ENCODE data around the gene LOXL3.
A peak's percentile ranks its signal among the peaks of the same experiment; 100 is the strongest.

The LOXL3 gene

GRCh38 chr2:74527741-74528140 is 26.0 kb downstream of the LOXL3 start:
- DNase-seq (no peak), ATAC-seq (no peak)
- Mint-ChIP-seq H3K9me3 (peaks cover 0 to 7% of the 10 kb centered on the region in 2 donors), H3K4me1 (peaks cover 53% of the 10 kb centered on the region), H3K27ac (no peak overlapping the region), H3K27me3 (no peaks in the 10 kb centered on the region), H3K4me3 (peak overlapping the region; percentile 84 to 99)

- ATAC-seq (no peak), DNase-seq (no peak)
- H3K9me3 Mint-ChIP-seq: peaks cover 0 to 7% of the 10 kb centered on the region in 2 donors
- no peaks in the 10 kb centered on the region for H3K27me3 Mint-ChIP-seq
- peaks cover 43% of the 10 kb centered on the region for H3K4me1 Mint-ChIP-seq
- no peak overlapping the region for H3K4me3 Mint-ChIP-seq
- H3K27ac Mint-ChIP-seq: peak overlapping the region in 1 of 2 donors; percentile 72
These were observed 27.0 kb downstream of the LOXL3 start for GRCh38 chr2:74526649-74527230.

- no peak within 1 kb of the TSS for H3K4me3 Mint-ChIP-seq
- no peak for ATAC-seq
These were observed 27.8 kb downstream of the LOXL3 start, which contains the start of gene DQX1 for GRCh38 chr2:74525717-74526648. DQX1 (minus strand) TSS chr2:74526231; CDS start chr2:74525729, 502 bp downstream.

GRCh38 chr2:74524955-74525716 is 28.6 kb downstream of the LOXL3 start:
- H3K27me3 Mint-ChIP-seq: peaks cover 5% of the 10 kb centered on the region
- H3K4me1 Mint-ChIP-seq: peaks cover 31% of the 10 kb centered on the region
- ATAC-seq: no peak
- no peak overlapping the region for H3K27ac Mint-ChIP-seq
- H3K4me3 Mint-ChIP-seq: no peak overlapping the region
- DNase-seq: no peak
- peaks cover 0 to 7% of the 10 kb centered on the region in 2 donors for H3K9me3 Mint-ChIP-seq

More at GRCh38 chr2:74525717-74526648, 27.8 kb downstream of the LOXL3 start, which contains the start of gene DQX1:
- peaks cover 0 to 7% of the 10 kb centered on the region in 2 donors for H3K9me3 Mint-ChIP-seq
- peak within 1 kb of the TSS in 1 of 2 donors; percentile 72 for H3K27ac Mint-ChIP-seq
- H3K27me3 Mint-ChIP-seq: no peaks in the 10 kb centered on the region
- peaks cover 36% of the 10 kb centered on the region for H3K4me1 Mint-ChIP-seq
- DNase-seq: no peak

- H3K27ac Mint-ChIP-seq: no peak overlapping the region
- H3K27me3 Mint-ChIP-seq: peaks cover 16% of the 10 kb centered on the region
- no peak for DNase-seq
- ATAC-seq: no peak
- H3K4me1 Mint-ChIP-seq: peaks cover 30% of the 10 kb centered on the region
- H3K9me3 Mint-ChIP-seq: peaks cover 0 to 7% of the 10 kb centered on the region in 2 donors
- H3K4me3 Mint-ChIP-seq: no peak overlapping the region
These were observed 29.7 kb downstream of the LOXL3 start for GRCh38 chr2:74524005-74524404.

- DNase-seq (no peak), ATAC-seq (no peak)
- peaks cover 15% of the 10 kb centered on the region for H3K4me1 Mint-ChIP-seq
- no peak overlapping the region for H3K4me3 Mint-ChIP-seq
- peaks cover 0 to 7% of the 10 kb centered on the region in 2 donors for H3K9me3 Mint-ChIP-seq
- H3K27me3 Mint-ChIP-seq: peaks cover 31% of the 10 kb centered on the region
- H3K27ac Mint-ChIP-seq: no peak overlapping the region
These were observed 31.2 kb downstream of the LOXL3 start for GRCh38 chr2:74522516-74522915.

GRCh38 chr2:74516650-74517049 is 37.1 kb downstream of the LOXL3 start:
- DNase-seq (no peak), ATAC-seq (no peak)
- Mint-ChIP-seq H3K4me3 (peak overlapping the region; percentile 81 to 87), H3K27ac (no peak overlapping the region), H3K4me1 (peaks cover 19% of the 10 kb centered on the region), H3K9me3 (no peaks in the 10 kb centered on the region), H3K27me3 (peaks cover 85% of the 10 kb centered on the region)

- ATAC-seq: peak; percentile 81
These were observed 37.6 kb downstream of the LOXL3 start for GRCh38 chr2:74515981-74516633.

GRCh38 chr2:74515271-74515980 is 38.3 kb downstream of the LOXL3 start:
- ATAC-seq (peak; percentile 21), DNase-seq (no peak)
- Mint-ChIP-seq H3K9me3 (no peaks in the 10 kb centered on the region), H3K27ac (no peak overlapping the region), H3K4me3 (peak overlapping the region; percentile 81 to 85), H3K27me3 (peaks cover 95% of the 10 kb centered on the region), H3K4me1 (peaks cover 26% of the 10 kb centered on the region)

More at GRCh38 chr2:74515981-74516633, 37.6 kb downstream of the LOXL3 start:
- H3K9me3 Mint-ChIP-seq: no peaks in the 10 kb centered on the region
- peak; percentile 77 to 84 for DNase-seq
- peaks cover 20% of the 10 kb centered on the region for H3K4me1 Mint-ChIP-seq
- H3K27ac Mint-ChIP-seq: peak overlapping the region in 1 of 2 donors; percentile 79
- H3K4me3 Mint-ChIP-seq: peak overlapping the region; percentile 81 to 87
- peaks cover 90% of the 10 kb centered on the region for H3K27me3 Mint-ChIP-seq

- no peak for DNase-seq
- ATAC-seq: peak; percentile 26
- peaks cover 95% of the 10 kb centered on the region for H3K27me3 Mint-ChIP-seq
- H3K9me3 Mint-ChIP-seq: no peaks in the 10 kb centered on the region
- H3K4me1 Mint-ChIP-seq: peaks cover 28% of the 10 kb centered on the region
- peak within 1 kb of the TSS; percentile 81 to 85 for H3K4me3 Mint-ChIP-seq
- H3K27ac Mint-ChIP-seq: no peak within 1 kb of the TSS
These were observed 39.1 kb downstream of the LOXL3 start, which contains the start of gene TLX2 for GRCh38 chr2:74514368-74515270. TLX2 (plus strand) TSS chr2:74514450; CDS start chr2:74514807, 357 bp downstream.

- Mint-ChIP-seq H3K4me3 (peak overlapping the region; percentile 58 to 65), H3K27me3 (peaks cover 90% of the 10 kb centered on the region), H3K4me1 (peaks cover 28% of the 10 kb centered on the region), H3K27ac (no peak overlapping the region), H3K9me3 (no peaks in the 10 kb centered on the region)
- ATAC-seq: peak; percentile 47
- DNase-seq: peak in 1 of 2 donors; percentile 49
These were observed 40.0 kb downstream of the LOXL3 start for GRCh38 chr2:74513605-74514367.

- H3K4me1 Mint-ChIP-seq: peaks cover 36% of the 10 kb centered on the region
- ATAC-seq (no peak), DNase-seq (no peak)
- peaks cover 88% of the 10 kb centered on the region for H3K27me3 Mint-ChIP-seq
- no peaks in the 10 kb centered on the region for H3K9me3 Mint-ChIP-seq
- H3K27ac Mint-ChIP-seq: no peak overlapping the region
- peak overlapping the region in 1 of 2 donors; percentile 58 for H3K4me3 Mint-ChIP-seq
These were observed 40.8 kb downstream of the LOXL3 start for GRCh38 chr2:74512744-74513604.

All from stimulated activated naive CD8-positive, alpha-beta T cell treated with anti-CD3 and anti-CD28 coated beads, Interleukin-15, amount 100 ng/mL, for 72 hours (primary cell).